ENCODE results near the gene INSL3. TPM values are rescaled to one million over a fixed set of nuclear protein-coding genes. Genes with fewer than 3 reads are reported as not detected.

INSL3 gene
- total and polyA plus RNA-seq, 4 experiments from 2014 or later, result 1.0 to 5.3 (median 4.4) TPM

DNA sequence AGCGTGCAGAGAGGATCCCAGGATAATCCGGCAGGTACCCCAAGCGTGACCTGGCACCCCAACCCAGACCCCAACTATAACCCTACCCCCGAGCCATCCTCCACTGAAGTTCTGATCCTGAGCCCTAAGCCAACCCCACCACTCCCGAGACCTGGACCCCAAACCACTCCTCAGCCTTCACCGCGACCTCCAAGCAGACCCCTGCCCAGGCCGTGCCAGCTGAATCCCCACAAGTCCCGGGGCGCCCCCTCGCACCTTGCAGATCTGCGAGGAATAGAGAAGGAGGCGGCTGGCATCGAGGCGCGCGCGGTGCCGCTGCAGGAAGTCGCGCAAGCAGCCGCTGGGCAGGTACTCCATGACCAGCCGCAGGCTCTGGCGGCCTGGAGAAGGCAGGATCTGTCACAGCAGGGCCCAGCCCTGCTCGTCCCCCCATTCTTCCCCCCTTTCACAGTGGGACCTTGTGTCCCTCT, 10.1 kb upstream of the INSL3 start:
- Histone ChIP-seq H3K4me3 (ENCODE audit: low read length in 2 of 2) (no peak overlapping the region), H3K36me3 (ENCODE audit: insufficient read depth, low read length) (peaks cover 73% of the 10 kb centered on the region), H3K27ac (ENCODE audit: low read depth, low read length) (peak overlapping the region; percentile 6), H3K9me3 (ENCODE audit: control insufficient read depth in 1 of 2, low read length in 2 of 2) (no peaks in the 10 kb centered on the region), H3K27me3 (ENCODE audit: insufficient read depth, low read length) (no peaks in the 10 kb centered on the region), H3K4me1 (ENCODE audit: insufficient read depth, low read length) (no peaks in the 10 kb centered on the region)
- H3K27ac Mint-ChIP-seq, result no peak overlapping the region
- peaks cover 47 to 69% of the 10 kb centered on the region in 2 donors for H3K36me3 Mint-ChIP-seq
- no peak overlapping the region for H3K4me3 Mint-ChIP-seq
- H3K4me1 Mint-ChIP-seq, result peaks cover 8 to 16% (median 10%) of the 10 kb centered on the region in 4 donors
- DNase-seq, result no peak
- intact Hi-C loops (cut with micrococcal nuclease), result no loop called here
- H3K27me3 Mint-ChIP-seq, result no peaks in the 10 kb centered on the region
- ChIA-PET CTCF (ENCODE audit: partially characterized antibody) (interaction anchor here (2.3 kb wide), 1 partner anchor 129 kb away, joined by 5 read pairs; no protein-coding TSS in a partner anchor), POLR2A (ENCODE audit: partially characterized antibody) (interaction anchor here (1.0 to 1.4 kb wide), 2 partner anchors 8 to 19 kb away, joined by 3 read pairs; no protein-coding TSS in a partner anchor)
- peaks cover 0 to 3% (median 0%) of the 10 kb centered on the region in 8 donors for H3K9me3 Mint-ChIP-seq

- peak; percentile 27 to 59 (median 37) for DNase-seq
- H3K9me3 ChIP-seq (ENCODE audit: control insufficient read depth in 1 of 2, low read length in 2 of 2), result no peaks in the 10 kb centered on the region
- H3K27me3 Mint-ChIP-seq, result no peaks in the 10 kb centered on the region
- H3K27me3 ChIP-seq (ENCODE audit: insufficient read depth, low read length), result no peaks in the 10 kb centered on the region
- H3K27ac ChIP-seq (ENCODE audit: low read depth, low read length), result peak overlapping the region; percentile 6
- H3K4me3 ChIP-seq (ENCODE audit: low read length in 2 of 2), result no peak overlapping the region
- no peaks in the 10 kb centered on the region for H3K4me1 ChIP-seq (ENCODE audit: insufficient read depth, low read length)
- peaks cover 41 to 64% of the 10 kb centered on the region in 2 donors for H3K36me3 Mint-ChIP-seq
- peaks cover 0 to 3% (median 0%) of the 10 kb centered on the region in 8 donors for H3K9me3 Mint-ChIP-seq
- ChIA-PET CTCF (ENCODE audit: partially characterized antibody) (no interaction called here), POLR2A (ENCODE audit: partially characterized antibody) (interaction anchor here (1.0 to 1.5 kb wide), 2 partner anchors 20 to 29 kb away, joined by 3 read pairs; partner anchors contain the start of gene RPL18A)
- peak overlapping the region in 2 of 7 donors; percentile 55 to 57 for H3K27ac Mint-ChIP-seq
- H3K4me1 Mint-ChIP-seq, result peaks cover 6 to 11% (median 9%) of the 10 kb centered on the region in 4 donors
- no peak overlapping the region for H3K4me3 Mint-ChIP-seq
- intact Hi-C loops (cut with micrococcal nuclease), result no loop called here
- H3K36me3 ChIP-seq (ENCODE audit: insufficient read depth, low read length), result peaks cover 67% of the 10 kb centered on the region
These were observed 9.5 kb upstream of the INSL3 start for GRCh38 chr19:17830567-17831418.

- no peaks in the 10 kb centered on the region for H3K9me3 ChIP-seq (ENCODE audit: control insufficient read depth in 1 of 2, low read length in 2 of 2)
- H3K9me3 Mint-ChIP-seq, result peaks cover 0 to 3% (median 0%) of the 10 kb centered on the region in 8 donors
- H3K36me3 Mint-ChIP-seq, result peaks cover 37 to 59% of the 10 kb centered on the region in 2 donors
- H3K27ac ChIP-seq (ENCODE audit: low read depth, low read length), result no peak overlapping the region
- CTCF ChIA-PET (ENCODE audit: partially characterized antibody), result no interaction called here
- H3K4me3 Mint-ChIP-seq, result no peak overlapping the region
- H3K27me3 Mint-ChIP-seq, result no peaks in the 10 kb centered on the region
- intact Hi-C loops (cut with micrococcal nuclease), result no loop called here
- peak overlapping the region in 2 of 7 donors; percentile 42 to 55 for H3K27ac Mint-ChIP-seq
- no peaks in the 10 kb centered on the region for H3K4me1 ChIP-seq (ENCODE audit: insufficient read depth, low read length)
- H3K4me1 Mint-ChIP-seq, result peaks cover 0 to 4% (median 3%) of the 10 kb centered on the region in 4 donors
- H3K27me3 ChIP-seq (ENCODE audit: insufficient read depth, low read length), result no peaks in the 10 kb centered on the region
- POLR2A ChIA-PET (ENCODE audit: partially characterized antibody), result interaction anchor here (0.6 to 1.5 kb wide), 3 partner anchors 9 to 30 kb away, joined by 3 read pairs; partner anchors contain the start of genes INSL3 and RPL18A
- H3K36me3 ChIP-seq (ENCODE audit: insufficient read depth, low read length), result peaks cover 59% of the 10 kb centered on the region
- DNase-seq, result no peak
- no peak overlapping the region for H3K4me3 ChIP-seq (ENCODE audit: low read length in 2 of 2)
These were observed 8.7 kb upstream of the INSL3 start for GRCh38 chr19:17829855-17830566.

- Mint-ChIP-seq H3K9me3 (peaks cover 0 to 3% (median 0%) of the 10 kb centered on the region in 8 donors), H3K4me1 (peaks cover 0 to 5% (median 2%) of the 10 kb centered on the region in 4 donors), H3K27me3 (no peaks in the 10 kb centered on the region), H3K27ac (peak overlapping the region in 1 of 7 donors; percentile 41), H3K4me3 (no peak overlapping the region), H3K36me3 (peaks cover 17 to 41% of the 10 kb centered on the region in 2 donors)
- Histone ChIP-seq H3K27ac (ENCODE audit: low read depth, low read length) (no peak overlapping the region), H3K4me3 (ENCODE audit: low read length in 2 of 2) (no peak overlapping the region), H3K9me3 (ENCODE audit: control insufficient read depth in 1 of 2, low read length in 2 of 2) (no peaks in the 10 kb centered on the region), H3K4me1 (ENCODE audit: insufficient read depth, low read length) (no peaks in the 10 kb centered on the region), H3K36me3 (ENCODE audit: insufficient read depth, low read length) (peaks cover 34% of the 10 kb centered on the region), H3K27me3 (ENCODE audit: insufficient read depth, low read length) (no peaks in the 10 kb centered on the region)
- intact Hi-C loops (cut with micrococcal nuclease), result no loop called here
- ChIA-PET CTCF (ENCODE audit: partially characterized antibody) (interaction anchor here (1.0 kb wide), 1 partner anchor 84 kb away, joined by 3 read pairs; no protein-coding TSS in a partner anchor), POLR2A (ENCODE audit: partially characterized antibody) (interaction anchor here (0.8 kb wide), 1 partner anchor 16 kb away, joined by 3 read pairs; no protein-coding TSS in a partner anchor)
- DNase-seq, result no peak
These were observed 5.3 kb upstream of the INSL3 start for GRCh38 chr19:17826508-17827056.

- ChIA-PET POLR2A (ENCODE audit: partially characterized antibody) (interaction anchor here (0.7 to 1.4 kb wide), 5 partner anchors 8 to 75 kb away, joined by 3 to 4 read pairs (median 3); partner anchors contain the start of genes JAK3 and RPL18A), CTCF (ENCODE audit: partially characterized antibody) (interaction anchor here (0.9 to 1.2 kb wide), 2 partner anchors 33 to 328 kb away, joined by 3 read pairs; no protein-coding TSS in a partner anchor)
- Histone ChIP-seq H3K4me3 (ENCODE audit: low read length in 2 of 2) (no peak overlapping the region), H3K27me3 (ENCODE audit: insufficient read depth, low read length) (no peaks in the 10 kb centered on the region), H3K27ac (ENCODE audit: low read depth, low read length) (no peak overlapping the region), H3K4me1 (ENCODE audit: insufficient read depth, low read length) (no peaks in the 10 kb centered on the region), H3K36me3 (ENCODE audit: insufficient read depth, low read length) (peaks cover 16% of the 10 kb centered on the region), H3K9me3 (ENCODE audit: control insufficient read depth in 1 of 2, low read length in 2 of 2) (no peaks in the 10 kb centered on the region)
- no peaks in the 10 kb centered on the region for H3K27me3 Mint-ChIP-seq
- no peaks in the 10 kb centered on the region for H3K9me3 Mint-ChIP-seq
- H3K36me3 Mint-ChIP-seq, result peaks cover 13 to 26% of the 10 kb centered on the region in 2 donors
- H3K4me3 Mint-ChIP-seq, result no peak overlapping the region
- peak overlapping the region in 4 of 7 donors; percentile 42 to 81 (median 78) for H3K27ac Mint-ChIP-seq
- no peak for DNase-seq
- peaks cover 0 to 5% (median 2%) of the 10 kb centered on the region in 4 donors for H3K4me1 Mint-ChIP-seq
- intact Hi-C loops (cut with micrococcal nuclease), result no loop called here
These were observed 3.0 kb upstream of the INSL3 start for GRCh38 chr19:17824339-17824738.

GRCh38 chr19:17817668-17818363, 3.5 kb downstream of the INSL3 start:
- POLR2A ChIA-PET (ENCODE audit: partially characterized antibody), result interaction anchor here (0.9 kb wide), 1 partner anchor 15 kb away, joined by 3 read pairs; no protein-coding TSS in a partner anchor

More at GRCh38 chr19:17817668-17818363, 3.5 kb downstream of the INSL3 start:
- H3K36me3 Mint-ChIP-seq, result peaks cover 0 to 1% of the 10 kb centered on the region in 2 donors
- H3K4me1 Mint-ChIP-seq, result peaks cover 0 to 2% (median 0%) of the 10 kb centered on the region in 4 donors
- H3K27me3 ChIP-seq (ENCODE audit: insufficient read depth, low read length), result no peaks in the 10 kb centered on the region
- H3K4me1 ChIP-seq (ENCODE audit: insufficient read depth, low read length), result no peaks in the 10 kb centered on the region
- CTCF ChIA-PET (ENCODE audit: partially characterized antibody), result no interaction called here
- H3K4me3 ChIP-seq (ENCODE audit: low read length in 2 of 2), result no peak overlapping the region
- H3K27ac ChIP-seq (ENCODE audit: low read depth, low read length), result no peak overlapping the region
- no peak overlapping the region for H3K4me3 Mint-ChIP-seq
- H3K9me3 ChIP-seq (ENCODE audit: control insufficient read depth in 1 of 2, low read length in 2 of 2), result no peaks in the 10 kb centered on the region
- no peak for DNase-seq
- H3K27ac Mint-ChIP-seq, result no peak overlapping the region
- no peaks in the 10 kb centered on the region for H3K9me3 Mint-ChIP-seq
- no peaks in the 10 kb centered on the region for H3K27me3 Mint-ChIP-seq
- H3K36me3 ChIP-seq (ENCODE audit: insufficient read depth, low read length), result no peaks in the 10 kb centered on the region
- intact Hi-C loops (cut with micrococcal nuclease), result no loop called here
